WTC11 (cell line): ENCODE data around the gene CCDC137. TPM values are rescaled to one million over a fixed set of nuclear protein-coding genes. Genes with fewer than 3 reads are reported as not detected.
A peak's percentile ranks its signal among the peaks of the same experiment; 100 is the strongest.

Source experiments
- ATF3 ChIP-seq: sonication (generic); formaldehyde crosslinking; conservative IDR thresholded peaks from 2 replicates; pipeline ENCODE4 v1.8.1; 2022; ENCODE audit warnings: mild to moderate bottlenecking, missing genetic modification reagents
- CBFB ChIP-seq: sonication (generic); formaldehyde crosslinking; IDR thresholded peaks from 2 replicates; pipeline ENCODE4 v1.8.1; 2022; ENCODE audit warnings: mild to moderate bottlenecking, low read depth, missing genetic modification reagents
- CTCF ChIP-seq: fragments of 200-600 bp; IDR thresholded peaks from 2 replicates; pipeline ENCODE4 v1.8.0; 2022; ENCODE audit warnings: antibody characterized with exemption
- E2F5 ChIP-seq: sonication (generic); formaldehyde crosslinking; IDR thresholded peaks from 2 replicates; pipeline ENCODE4 v1.8.1; 2022; ENCODE audit warnings: mild to moderate bottlenecking, moderate library complexity, missing genetic modification reagents
- EMX1 ChIP-seq: fragments of 250-450 bp; sonication (Bioruptor Pico); IDR thresholded peaks from 2 replicates; pipeline ENCODE4 v1.8.0; 2021; ENCODE audit warnings: mild to moderate bottlenecking
- ESRRA ChIP-seq: sonication (generic); formaldehyde crosslinking; IDR thresholded peaks from 2 replicates; pipeline ENCODE4 v1.8.1; 2022; ENCODE audit warnings: mild to moderate bottlenecking, missing genetic modification reagents, borderline replicate concordance
- FOXP4 ChIP-seq: sonication (generic); formaldehyde crosslinking; IDR thresholded peaks from 2 replicates; pipeline ENCODE4 v1.8.0; 2022; ENCODE audit warnings: mild to moderate bottlenecking, missing genetic modification reagents
- GABPB1 ChIP-seq: sonication (generic); formaldehyde crosslinking; IDR thresholded peaks from 2 replicates; pipeline ENCODE4 v1.8.1; 2023; ENCODE audit warnings: mild to moderate bottlenecking, missing genetic modification reagents
- MAX ChIP-seq: sonication (generic); formaldehyde crosslinking; IDR thresholded peaks from 2 replicates; pipeline ENCODE4 v1.8.0; 2022; ENCODE audit warnings: mild to moderate bottlenecking, missing genetic modification reagents
- MXD4 ChIP-seq: fragments of 250-450 bp; sonication (Bioruptor Pico); IDR thresholded peaks from 2 replicates; pipeline ENCODE4 v1.8.0; 2021; ENCODE audit warnings: mild to moderate bottlenecking, moderate library complexity, borderline replicate concordance
- NFYB ChIP-seq: sonication (generic); formaldehyde crosslinking; conservative IDR thresholded peaks from 2 replicates; pipeline ENCODE4 v1.8.0; 2022; ENCODE audit warnings: low read depth, missing genetic modification reagents
- SMAD4 ChIP-seq: sonication (generic); formaldehyde crosslinking; IDR thresholded peaks from 2 replicates; pipeline ENCODE4 v1.8.0; 2022; ENCODE audit warnings: mild to moderate bottlenecking, missing genetic modification reagents
- TEAD1 ChIP-seq: sonication (generic); formaldehyde crosslinking; IDR thresholded peaks from 2 replicates; pipeline ENCODE4 v1.8.0; 2022; ENCODE audit warnings: mild to moderate bottlenecking, missing genetic modification reagents
- TP53 ChIP-seq: sonication (generic); formaldehyde crosslinking; IDR thresholded peaks from 2 replicates; pipeline ENCODE4 v1.8.1; 2023; ENCODE audit warnings: mild to moderate bottlenecking, missing genetic modification reagents
- ZBTB43 ChIP-seq: sonication (generic); formaldehyde crosslinking; IDR thresholded peaks from 2 replicates; pipeline ENCODE4 v1.8.1; 2023; ENCODE audit warnings: mild to moderate bottlenecking, missing genetic modification reagents
- ZNF138 ChIP-seq: sonication (generic); formaldehyde crosslinking; conservative IDR thresholded peaks from 2 replicates; pipeline ENCODE4 v1.8.1; 2022; ENCODE audit warnings: mild to moderate bottlenecking, moderate library complexity, missing genetic modification reagents
- total RNA-seq: library from RNA; stranded (reverse); gene quantifications from 3 replicates; pipeline ENCODE4 v1.2.3, GENCODE V29; 2021
- TF ChIP-seq, protein P1 (sequence below): sonication (generic); formaldehyde crosslinking; IDR thresholded peaks from 2 replicates; pipeline ENCODE4 v1.8.1; 2022; ENCODE audit warnings: low read depth, mild to moderate bottlenecking, moderate library complexity, missing genetic modification reagents, borderline replicate concordance
- TF ChIP-seq, protein P2 (sequence below): sonication (generic); formaldehyde crosslinking; IDR thresholded peaks from 2 replicates; pipeline ENCODE4 v1.8.0; 2023; ENCODE audit warnings: mild to moderate bottlenecking, missing genetic modification reagents

The CCDC137 gene
- total RNA-seq, 1 experiment from 2014 or later: 36.8 TPM

DNA sequence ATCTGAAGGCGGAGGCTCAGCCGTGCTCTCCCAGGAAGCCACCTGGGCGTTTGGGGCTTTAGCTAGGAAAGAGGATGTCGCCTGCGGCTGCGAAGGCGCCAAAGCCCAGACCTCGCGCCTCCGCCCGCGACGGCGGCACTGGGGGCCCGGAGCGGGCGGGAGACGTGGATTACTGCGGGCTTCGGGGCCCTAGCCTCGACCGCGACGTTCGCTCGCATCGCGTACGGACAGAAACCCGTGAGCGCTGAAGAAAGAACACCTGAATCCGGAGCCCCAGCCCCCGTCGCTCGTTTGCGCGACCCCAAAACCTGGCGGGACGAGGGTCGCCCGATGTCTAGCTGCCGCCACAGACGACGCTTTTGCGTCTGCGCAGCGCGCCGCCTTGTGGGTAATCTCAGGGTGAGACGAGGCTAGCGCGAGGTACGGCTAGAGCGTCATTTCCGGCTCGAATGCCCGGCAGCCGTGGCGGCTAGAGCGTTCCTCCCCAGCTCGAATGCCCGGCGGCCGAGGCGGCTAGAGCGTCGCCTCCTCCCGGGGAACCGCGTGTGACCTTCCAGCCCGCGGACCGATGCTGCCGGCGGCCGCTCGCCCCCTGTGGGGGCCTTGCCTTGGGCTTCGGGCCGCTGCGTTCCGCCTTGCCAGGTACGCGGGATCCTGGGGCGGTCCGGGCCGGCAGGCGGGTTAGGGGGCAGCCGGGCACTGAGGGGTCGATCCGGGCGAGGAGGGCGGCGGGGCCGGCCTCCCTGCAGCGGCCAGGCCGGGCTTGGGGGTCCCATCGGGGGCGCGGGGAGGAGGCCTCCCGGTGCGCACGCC is 36.6 kb downstream of the CCDC137 start, which contains the start of gene MRPL12 (continued):
- TF ChIP-seq, protein P1, sequence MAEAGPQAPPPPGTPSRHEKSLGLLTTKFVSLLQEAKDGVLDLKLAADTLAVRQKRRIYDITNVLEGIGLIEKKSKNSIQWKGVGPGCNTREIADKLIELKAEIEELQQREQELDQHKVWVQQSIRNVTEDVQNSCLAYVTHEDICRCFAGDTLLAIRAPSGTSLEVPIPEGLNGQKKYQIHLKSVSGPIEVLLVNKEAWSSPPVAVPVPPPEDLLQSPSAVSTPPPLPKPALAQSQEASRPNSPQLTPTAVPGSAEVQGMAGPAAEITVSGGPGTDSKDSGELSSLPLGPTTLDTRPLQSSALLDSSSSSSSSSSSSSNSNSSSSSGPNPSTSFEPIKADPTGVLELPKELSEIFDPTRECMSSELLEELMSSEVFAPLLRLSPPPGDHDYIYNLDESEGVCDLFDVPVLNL: peak; percentile 81
- no peak for TF ChIP-seq SMAD4
- peak; percentile 33; the same call in 1 of the 2 replicates for TF ChIP-seq NFYB (CRISPR knock-in tag)
- TF ChIP-seq TP53 (CRISPR knock-in tag): peak; percentile 68; the same call in 1 of the 2 replicates
- no peak for TF ChIP-seq ZNF138 (CRISPR knock-in tag)
- no peak for TF ChIP-seq FOXP4 (CRISPR knock-in tag)
- TF ChIP-seq MXD4: no peak
- peak; percentile 48; the same call in 1 of the 2 replicates for TF ChIP-seq E2F5 (CRISPR knock-in tag)
- peak; percentile 91 for TF ChIP-seq GABPB1 (CRISPR knock-in tag)
- no peak for TF ChIP-seq ATF3 (CRISPR knock-in tag)
- TF ChIP-seq ESRRA (CRISPR knock-in tag): peak; percentile 82; the same call in 1 of the 2 replicates
- TF ChIP-seq, protein P2, sequence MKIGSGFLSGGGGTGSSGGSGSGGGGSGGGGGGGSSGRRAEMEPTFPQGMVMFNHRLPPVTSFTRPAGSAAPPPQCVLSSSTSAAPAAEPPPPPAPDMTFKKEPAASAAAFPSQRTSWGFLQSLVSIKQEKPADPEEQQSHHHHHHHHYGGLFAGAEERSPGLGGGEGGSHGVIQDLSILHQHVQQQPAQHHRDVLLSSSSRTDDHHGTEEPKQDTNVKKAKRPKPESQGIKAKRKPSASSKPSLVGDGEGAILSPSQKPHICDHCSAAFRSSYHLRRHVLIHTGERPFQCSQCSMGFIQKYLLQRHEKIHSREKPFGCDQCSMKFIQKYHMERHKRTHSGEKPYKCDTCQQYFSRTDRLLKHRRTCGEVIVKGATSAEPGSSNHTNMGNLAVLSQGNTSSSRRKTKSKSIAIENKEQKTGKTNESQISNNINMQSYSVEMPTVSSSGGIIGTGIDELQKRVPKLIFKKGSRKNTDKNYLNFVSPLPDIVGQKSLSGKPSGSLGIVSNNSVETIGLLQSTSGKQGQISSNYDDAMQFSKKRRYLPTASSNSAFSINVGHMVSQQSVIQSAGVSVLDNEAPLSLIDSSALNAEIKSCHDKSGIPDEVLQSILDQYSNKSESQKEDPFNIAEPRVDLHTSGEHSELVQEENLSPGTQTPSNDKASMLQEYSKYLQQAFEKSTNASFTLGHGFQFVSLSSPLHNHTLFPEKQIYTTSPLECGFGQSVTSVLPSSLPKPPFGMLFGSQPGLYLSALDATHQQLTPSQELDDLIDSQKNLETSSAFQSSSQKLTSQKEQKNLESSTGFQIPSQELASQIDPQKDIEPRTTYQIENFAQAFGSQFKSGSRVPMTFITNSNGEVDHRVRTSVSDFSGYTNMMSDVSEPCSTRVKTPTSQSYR (CRISPR knock-in tag): no peak
- TF ChIP-seq CTCF: peak; percentile 28; the same call in 1 of the 2 replicates
- peak; percentile 84; the same call in 1 of the 2 replicates for TF ChIP-seq CBFB (CRISPR knock-in tag)
- TF ChIP-seq ZBTB43 (CRISPR knock-in tag): 0 out of 2 replicates have a peak, but pooled peaks have one; percentile 70
- TF ChIP-seq TEAD1: peak; percentile 85
- TF ChIP-seq EMX1 (CRISPR knock-in tag): no peak
- peak; percentile 96 for TF ChIP-seq MAX (CRISPR knock-in tag)
- TF ChIP-seq, all 79 proteins: peak for 27
